Measurements from ENCODE around the gene DNAJC4. TPM values are rescaled to one million over a fixed set of nuclear protein-coding genes. Genes with fewer than 3 reads are reported as not detected.

Gene DNAJC4
- total RNA-seq, 4 donors from 2014 or later, result 13.8 to 30.0 (median 18.9) TPM

- intact Hi-C loops (cut with DNase I; ENCODE audit: low total_unique reads), result no loop called here
- peak; percentile 48 for ATAC-seq
These were observed 22.9 kb upstream of the DNAJC4 start for GRCh38 chr11:64207256-64208085.

GRCh38 chr11:64208086-64208795 lies 22.1 kb upstream of the DNAJC4 start:
- in situ Hi-C loops (cut with MboI; ENCODE audit: low sequenced_read_pairs in 4 of 4) (loop anchor here in 1 of 4 donors (5.0 kb wide), 1 partner anchor 94 kb away; the partner anchor contains the start of gene CATSPERZ), intact Hi-C loops (cut with DNase I; ENCODE audit: low total_unique reads) (no loop called here)
- ATAC-seq (no peak), DNase-seq (no peak)
- Histone ChIP-seq H3K36me3 (peaks cover 3 to 37% of the 10 kb centered on the region in 2 donors), H3K4me1 (peaks cover 14 to 16% of the 10 kb centered on the region in 2 donors), H3K9me3 (no peaks in the 10 kb centered on the region), H3K4me3 (peak overlapping the region; percentile 37 to 47 (median 44)), H3K27ac (peak overlapping the region; percentile 70 to 78 (median 78)), H3K27me3 (no peaks in the 10 kb centered on the region)
- no peak for TF ChIP-seq CTCF (IDR thresholded peaks at IDR 0.05 in 4 of 5, conservative IDR thresholded peaks at IDR 0.05 in 1 of 5)
- TF ChIP-seq POLR2A (IDR thresholded peaks at IDR 0.05), result no peak

More at GRCh38 chr11:64207256-64208085, 22.9 kb upstream of the DNAJC4 start:
- in situ Hi-C loops (cut with MboI; ENCODE audit: low sequenced_read_pairs in 4 of 4), result loop anchor here in 1 of 4 donors (5.0 kb wide), 1 partner anchor 95 kb away; the partner anchor contains the start of gene CATSPERZ
- Histone ChIP-seq H3K36me3 (peaks cover 3 to 45% of the 10 kb centered on the region in 2 donors), H3K27me3 (no peaks in the 10 kb centered on the region), H3K27ac (peak overlapping the region; percentile 70 to 78 (median 78)), H3K4me1 (peaks cover 16 to 20% of the 10 kb centered on the region in 2 donors), H3K9me3 (no peaks in the 10 kb centered on the region), H3K4me3 (peak overlapping the region; percentile 37 to 47 (median 44))
- peak in 1 of 2 donors; percentile 58 for DNase-seq
- TF ChIP-seq POLR2A (IDR thresholded peaks at IDR 0.05), result peak in 1 of 2 donors; percentile 26
- no peak for TF ChIP-seq CTCF (IDR thresholded peaks at IDR 0.05 in 4 of 5, conservative IDR thresholded peaks at IDR 0.05 in 1 of 5)

- ATAC-seq, result no peak
- TF ChIP-seq CTCF (IDR thresholded peaks at IDR 0.05 in 4 of 5, conservative IDR thresholded peaks at IDR 0.05 in 1 of 5) (no peak), POLR2A (IDR thresholded peaks at IDR 0.05) (no peak)
- no peak for DNase-seq
- Histone ChIP-seq H3K27ac (peak overlapping the region; percentile 70 to 78 (median 78)), H3K4me1 (peaks cover 14 to 16% of the 10 kb centered on the region in 2 donors), H3K27me3 (no peaks in the 10 kb centered on the region), H3K9me3 (no peaks in the 10 kb centered on the region), H3K4me3 (no peak overlapping the region), H3K36me3 (peaks cover 0 to 30% of the 10 kb centered on the region in 2 donors)
- in situ Hi-C loops (cut with MboI; ENCODE audit: low sequenced_read_pairs in 4 of 4) (loop anchor here in 1 of 4 donors (5.0 kb wide), 1 partner anchor 93 kb away; the partner anchor contains the start of gene CATSPERZ), intact Hi-C loops (cut with DNase I; ENCODE audit: low total_unique reads) (no loop called here)
These were observed 21.4 kb upstream of the DNAJC4 start for GRCh38 chr11:64208796-64209562.

GRCh38 chr11:64209563-64209843 lies 20.8 kb upstream of the DNAJC4 start:
- Histone ChIP-seq H3K27ac (no peak overlapping the region), H3K4me3 (no peak overlapping the region), H3K4me1 (peaks cover 9 to 11% of the 10 kb centered on the region in 2 donors), H3K36me3 (peaks cover 0 to 26% of the 10 kb centered on the region in 2 donors), H3K27me3 (no peaks in the 10 kb centered on the region), H3K9me3 (no peaks in the 10 kb centered on the region)
- DNase-seq (no peak), ATAC-seq (no peak)
- intact Hi-C loops (cut with DNase I; ENCODE audit: low total_unique reads) (no loop called here), in situ Hi-C loops (cut with MboI; ENCODE audit: low sequenced_read_pairs in 4 of 4) (loop anchor here in 1 of 4 donors (5.0 kb wide), 1 partner anchor 93 kb away; the partner anchor contains the start of gene CATSPERZ)
- TF ChIP-seq CTCF (IDR thresholded peaks at IDR 0.05 in 4 of 5, conservative IDR thresholded peaks at IDR 0.05 in 1 of 5), result no peak
- no peak for TF ChIP-seq POLR2A (IDR thresholded peaks at IDR 0.05)
